Measurements from ENCODE around the gene NRGN. TPM values are rescaled to one million over a fixed set of nuclear protein-coding genes. Genes with fewer than 3 reads are reported as not detected.
A peak's percentile ranks its signal among the peaks of the same experiment; 100 is the strongest.

The NRGN gene
- total and polyA plus RNA-seq, 4 donors, result 0.51 to 1.7 (median 1.6) TPM; not detected in 1

DNA sequence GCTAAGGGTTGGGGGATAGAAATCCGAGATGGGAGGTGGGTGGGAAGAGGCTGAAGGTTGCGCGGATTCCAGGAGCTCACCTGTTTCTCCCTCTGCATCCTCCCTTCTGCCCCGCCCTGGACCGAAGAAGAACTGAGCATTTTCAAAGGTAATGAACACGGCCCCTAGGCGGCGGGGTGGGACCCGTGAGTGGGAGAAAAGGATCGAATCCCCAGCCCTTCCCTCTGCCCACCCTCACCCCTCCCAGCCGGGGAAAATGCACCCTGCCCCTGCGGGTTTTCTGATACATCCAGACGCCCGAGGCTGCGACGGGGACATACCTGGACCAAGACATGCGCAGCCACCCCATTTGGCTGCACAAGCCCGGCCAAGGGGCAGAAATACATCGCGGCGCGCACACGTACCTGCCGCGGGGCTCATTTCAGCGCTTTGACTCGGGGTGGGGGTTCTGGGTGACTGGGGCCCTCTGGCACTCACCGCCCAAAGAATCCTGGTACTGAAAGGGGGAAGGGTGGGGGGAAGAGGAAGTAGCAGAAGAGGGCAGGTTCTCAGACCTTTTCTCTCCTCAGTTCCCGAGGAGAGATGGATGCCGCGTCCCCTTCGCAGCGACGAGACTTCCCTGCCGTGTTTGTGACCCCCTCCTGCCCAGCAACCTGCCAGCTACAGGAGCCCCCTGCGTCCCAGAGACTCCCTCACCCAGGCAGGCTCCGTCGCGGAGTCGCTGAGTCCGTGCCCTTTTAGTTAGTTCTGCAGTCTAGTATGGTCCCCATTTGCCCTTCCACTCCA, 6.3 kb downstream of the NRGN start:
- peak overlapping the region; percentile 28 to 48 for H3K9ac ChIP-seq (ENCODE audit: low read depth in 1 of 2, low read length in 2 of 2)
- H3K4me1 ChIP-seq (ENCODE audit: control insufficient read depth in 4 of 4, insufficient read depth in 4 of 4, low read length in 3 of 4), result peaks cover 9 to 15% (median 9%) of the 10 kb centered on the region in 4 donors
- no peak for DNase-seq (ENCODE audit: low spot score)
- TF ChIP-seq JUND (IDR thresholded peaks at IDR 0.05), result no peak
- TF ChIP-seq, protein P1, sequence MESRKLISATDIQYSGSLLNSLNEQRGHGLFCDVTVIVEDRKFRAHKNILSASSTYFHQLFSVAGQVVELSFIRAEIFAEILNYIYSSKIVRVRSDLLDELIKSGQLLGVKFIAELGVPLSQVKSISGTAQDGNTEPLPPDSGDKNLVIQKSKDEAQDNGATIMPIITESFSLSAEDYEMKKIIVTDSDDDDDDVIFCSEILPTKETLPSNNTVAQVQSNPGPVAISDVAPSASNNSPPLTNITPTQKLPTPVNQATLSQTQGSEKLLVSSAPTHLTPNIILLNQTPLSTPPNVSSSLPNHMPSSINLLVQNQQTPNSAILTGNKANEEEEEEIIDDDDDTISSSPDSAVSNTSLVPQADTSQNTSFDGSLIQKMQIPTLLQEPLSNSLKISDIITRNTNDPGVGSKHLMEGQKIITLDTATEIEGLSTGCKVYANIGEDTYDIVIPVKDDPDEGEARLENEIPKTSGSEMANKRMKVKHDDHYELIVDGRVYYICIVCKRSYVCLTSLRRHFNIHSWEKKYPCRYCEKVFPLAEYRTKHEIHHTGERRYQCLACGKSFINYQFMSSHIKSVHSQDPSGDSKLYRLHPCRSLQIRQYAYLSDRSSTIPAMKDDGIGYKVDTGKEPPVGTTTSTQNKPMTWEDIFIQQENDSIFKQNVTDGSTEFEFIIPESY (IDR thresholded peaks at IDR 0.05), result no peak
- TF ChIP-seq RAD21 (IDR thresholded peaks at IDR 0.05), result no peak
- TF ChIP-seq NR2F2 (IDR thresholded peaks at IDR 0.05), result no peak
- no peak for TF ChIP-seq EGR1 (IDR thresholded peaks at IDR 0.05; ENCODE audit: low read depth in 2 of 2)
- TF ChIP-seq HNF4G (IDR thresholded peaks at IDR 0.05), result no peak
- TF ChIP-seq TAF1 (conservative IDR thresholded peaks at IDR 0.05), result no peak
- no peak for TF ChIP-seq SP1 (IDR thresholded peaks at IDR 0.05)
- TF ChIP-seq FOXA1 (IDR thresholded peaks at IDR 0.05), result no peak
- peaks cover 0 to 10% (median under 1%) of the 10 kb centered on the region in 4 donors for H3K27me3 ChIP-seq (ENCODE audit: control insufficient read depth in 4 of 4, insufficient read depth in 4 of 4, low read length in 3 of 4)
- H3K27ac ChIP-seq (ENCODE audit: low read depth in 1 of 2, low read length in 2 of 2), result peak overlapping the region; percentile 21 to 61
- no peaks in the 10 kb centered on the region for H3K36me3 ChIP-seq (ENCODE audit: control insufficient read depth in 4 of 4, insufficient read depth in 3 of 4, low read depth in 1 of 4, low read length in 3 of 4)
- H3K9me3 ChIP-seq (ENCODE audit: control insufficient read depth in 4 of 4, low read length in 3 of 4), result no peaks in the 10 kb centered on the region
- WGBS, result 5% methylated on average over 41 of the region's 41 CpGs
- peak overlapping the region; percentile 43 to 65 (median 49) for H3K4me3 ChIP-seq (ENCODE audit: low read depth in 1 of 3, low read length in 3 of 3)

GRCh38 chr11:124746621-124747243, 7.0 kb downstream of the NRGN start:
- DNase-seq (ENCODE audit: low spot score), result peak; percentile 85
- Histone ChIP-seq H3K4me3 (ENCODE audit: low read depth in 1 of 3, low read length in 3 of 3) (peak overlapping the region; percentile 43 to 65 (median 49)), H3K9me3 (ENCODE audit: control insufficient read depth in 4 of 4, low read length in 3 of 4) (no peaks in the 10 kb centered on the region), H3K9ac (ENCODE audit: low read depth in 1 of 2, low read length in 2 of 2) (peak overlapping the region; percentile 28 to 48), H3K27me3 (ENCODE audit: control insufficient read depth in 4 of 4, insufficient read depth in 4 of 4, low read length in 3 of 4) (peaks cover 0 to 10% (median under 1%) of the 10 kb centered on the region in 4 donors), H3K36me3 (ENCODE audit: control insufficient read depth in 4 of 4, insufficient read depth in 3 of 4, low read depth in 1 of 4, low read length in 3 of 4) (no peaks in the 10 kb centered on the region), H3K4me1 (ENCODE audit: control insufficient read depth in 4 of 4, insufficient read depth in 4 of 4, low read length in 3 of 4) (peaks cover 9 to 15% (median 9%) of the 10 kb centered on the region in 4 donors), H3K27ac (ENCODE audit: low read depth in 1 of 2, low read length in 2 of 2) (peak overlapping the region; percentile 21 to 61)
- 2% methylated on average over 37 of the region's 37 CpGs for WGBS
- TF ChIP-seq FOXA2 (IDR thresholded peaks at IDR 0.05) (no peak), RAD21 (IDR thresholded peaks at IDR 0.05) (peak in 1 of 2 donors; percentile 54), TAF1 (conservative IDR thresholded peaks at IDR 0.05) (no peak), RXRA (IDR thresholded peaks at IDR 0.05) (peak; percentile 78 to 80)
- TF ChIP-seq, protein P2, sequence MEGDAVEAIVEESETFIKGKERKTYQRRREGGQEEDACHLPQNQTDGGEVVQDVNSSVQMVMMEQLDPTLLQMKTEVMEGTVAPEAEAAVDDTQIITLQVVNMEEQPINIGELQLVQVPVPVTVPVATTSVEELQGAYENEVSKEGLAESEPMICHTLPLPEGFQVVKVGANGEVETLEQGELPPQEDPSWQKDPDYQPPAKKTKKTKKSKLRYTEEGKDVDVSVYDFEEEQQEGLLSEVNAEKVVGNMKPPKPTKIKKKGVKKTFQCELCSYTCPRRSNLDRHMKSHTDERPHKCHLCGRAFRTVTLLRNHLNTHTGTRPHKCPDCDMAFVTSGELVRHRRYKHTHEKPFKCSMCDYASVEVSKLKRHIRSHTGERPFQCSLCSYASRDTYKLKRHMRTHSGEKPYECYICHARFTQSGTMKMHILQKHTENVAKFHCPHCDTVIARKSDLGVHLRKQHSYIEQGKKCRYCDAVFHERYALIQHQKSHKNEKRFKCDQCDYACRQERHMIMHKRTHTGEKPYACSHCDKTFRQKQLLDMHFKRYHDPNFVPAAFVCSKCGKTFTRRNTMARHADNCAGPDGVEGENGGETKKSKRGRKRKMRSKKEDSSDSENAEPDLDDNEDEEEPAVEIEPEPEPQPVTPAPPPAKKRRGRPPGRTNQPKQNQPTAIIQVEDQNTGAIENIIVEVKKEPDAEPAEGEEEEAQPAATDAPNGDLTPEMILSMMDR (IDR thresholded peaks at IDR 0.05; ENCODE audit: low read depth, low read length, missing input control), result peak; percentile 4

Measured in liver (tissue), 9 donors.